SK-N-SH (cell line): Measurements from ENCODE around the gene DHX57.

Experiments
- FOXJ3 ChIP-seq: sonication (generic); formaldehyde crosslinking; IDR thresholded peaks from 2 replicates; pipeline ENCODE4 v1.5.1; 2020; ENCODE audit warnings: mild to moderate bottlenecking, missing genetic modification reagents
- JUND ChIP-seq: IDR thresholded peaks from 2 replicates; pipeline ENCODE4 v1.4.0; 2012
- MAX ChIP-seq: IDR thresholded peaks from 2 replicates; pipeline ENCODE4 v1.4.0; 2012; ENCODE audit warnings: low read depth
- NFIC ChIP-seq: IDR thresholded peaks from 2 replicates; pipeline ENCODE4 v1.4.0; 2012; ENCODE audit warnings: borderline replicate concordance
- NRF1 ChIP-seq: IDR thresholded peaks from 2 replicates; pipeline ENCODE4 v1.6.1; 2012; ENCODE audit warnings: low read depth, mild to moderate bottlenecking, low read length
- POLR2AphosphoS5 ChIP-seq: IDR thresholded peaks from 2 replicates; pipeline ENCODE4 v1.6.1; 2012; ENCODE audit warnings: low read depth, low read length
- RAD21 ChIP-seq: IDR thresholded peaks from 2 replicates; pipeline ENCODE4 v1.6.1; 2012; ENCODE audit warnings: mild to moderate bottlenecking, low read length
- SMC3 ChIP-seq: IDR thresholded peaks from 2 replicates; pipeline ENCODE4 v1.6.1; 2012; ENCODE audit warnings: low read depth, low read length, improper control_type of control experiment
- YY1 ChIP-seq: IDR thresholded peaks from 2 replicates; pipeline ENCODE4 v1.4.0; 2012; ENCODE audit warnings: low read depth, mild to moderate bottlenecking
- TF ChIP-seq, protein P1 (sequence below): fragments of 200-600 bp; sonication (generic); IDR thresholded peaks from 2 replicates; pipeline ENCODE4 v1.6.1; 2017; ENCODE audit warnings: antibody characterized with exemption, mild to moderate bottlenecking, moderate library complexity
- TF ChIP-seq, protein P2 (sequence below): IDR thresholded peaks from 2 replicates; pipeline ENCODE4 v1.6.1; 2012; ENCODE audit warnings: mild to moderate bottlenecking, low read depth, low read length, moderate library complexity

GRCh38 chr2:38791744-38792143 lies 84.0 kb downstream of the DHX57 start:
- TF ChIP-seq MAX (no peak), RAD21 (no peak), NRF1 (no peak), YY1 (no peak), FOXJ3 (CRISPR knock-in tag) (no peak), POLR2AphosphoS5 (no peak), JUND (no peak), NFIC (no peak), SMC3 (no peak)
- TF ChIP-seq, protein P1, sequence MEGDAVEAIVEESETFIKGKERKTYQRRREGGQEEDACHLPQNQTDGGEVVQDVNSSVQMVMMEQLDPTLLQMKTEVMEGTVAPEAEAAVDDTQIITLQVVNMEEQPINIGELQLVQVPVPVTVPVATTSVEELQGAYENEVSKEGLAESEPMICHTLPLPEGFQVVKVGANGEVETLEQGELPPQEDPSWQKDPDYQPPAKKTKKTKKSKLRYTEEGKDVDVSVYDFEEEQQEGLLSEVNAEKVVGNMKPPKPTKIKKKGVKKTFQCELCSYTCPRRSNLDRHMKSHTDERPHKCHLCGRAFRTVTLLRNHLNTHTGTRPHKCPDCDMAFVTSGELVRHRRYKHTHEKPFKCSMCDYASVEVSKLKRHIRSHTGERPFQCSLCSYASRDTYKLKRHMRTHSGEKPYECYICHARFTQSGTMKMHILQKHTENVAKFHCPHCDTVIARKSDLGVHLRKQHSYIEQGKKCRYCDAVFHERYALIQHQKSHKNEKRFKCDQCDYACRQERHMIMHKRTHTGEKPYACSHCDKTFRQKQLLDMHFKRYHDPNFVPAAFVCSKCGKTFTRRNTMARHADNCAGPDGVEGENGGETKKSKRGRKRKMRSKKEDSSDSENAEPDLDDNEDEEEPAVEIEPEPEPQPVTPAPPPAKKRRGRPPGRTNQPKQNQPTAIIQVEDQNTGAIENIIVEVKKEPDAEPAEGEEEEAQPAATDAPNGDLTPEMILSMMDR, result no peak
- TF ChIP-seq, protein P2, sequence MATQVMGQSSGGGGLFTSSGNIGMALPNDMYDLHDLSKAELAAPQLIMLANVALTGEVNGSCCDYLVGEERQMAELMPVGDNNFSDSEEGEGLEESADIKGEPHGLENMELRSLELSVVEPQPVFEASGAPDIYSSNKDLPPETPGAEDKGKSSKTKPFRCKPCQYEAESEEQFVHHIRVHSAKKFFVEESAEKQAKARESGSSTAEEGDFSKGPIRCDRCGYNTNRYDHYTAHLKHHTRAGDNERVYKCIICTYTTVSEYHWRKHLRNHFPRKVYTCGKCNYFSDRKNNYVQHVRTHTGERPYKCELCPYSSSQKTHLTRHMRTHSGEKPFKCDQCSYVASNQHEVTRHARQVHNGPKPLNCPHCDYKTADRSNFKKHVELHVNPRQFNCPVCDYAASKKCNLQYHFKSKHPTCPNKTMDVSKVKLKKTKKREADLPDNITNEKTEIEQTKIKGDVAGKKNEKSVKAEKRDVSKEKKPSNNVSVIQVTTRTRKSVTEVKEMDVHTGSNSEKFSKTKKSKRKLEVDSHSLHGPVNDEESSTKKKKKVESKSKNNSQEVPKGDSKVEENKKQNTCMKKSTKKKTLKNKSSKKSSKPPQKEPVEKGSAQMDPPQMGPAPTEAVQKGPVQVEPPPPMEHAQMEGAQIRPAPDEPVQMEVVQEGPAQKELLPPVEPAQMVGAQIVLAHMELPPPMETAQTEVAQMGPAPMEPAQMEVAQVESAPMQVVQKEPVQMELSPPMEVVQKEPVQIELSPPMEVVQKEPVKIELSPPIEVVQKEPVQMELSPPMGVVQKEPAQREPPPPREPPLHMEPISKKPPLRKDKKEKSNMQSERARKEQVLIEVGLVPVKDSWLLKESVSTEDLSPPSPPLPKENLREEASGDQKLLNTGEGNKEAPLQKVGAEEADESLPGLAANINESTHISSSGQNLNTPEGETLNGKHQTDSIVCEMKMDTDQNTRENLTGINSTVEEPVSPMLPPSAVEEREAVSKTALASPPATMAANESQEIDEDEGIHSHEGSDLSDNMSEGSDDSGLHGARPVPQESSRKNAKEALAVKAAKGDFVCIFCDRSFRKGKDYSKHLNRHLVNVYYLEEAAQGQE, result no peak
